Stimulated activated CD8-positive, alpha-beta memory T cell treated with anti-CD3 and anti-CD28 coated beads, Interleukin-4, amount 100 ng/mL, for 48 hours (primary cell): ENCODE measurements around the gene MAL.
A peak's percentile ranks its signal among the peaks of the same experiment; 100 is the strongest.

ENCODE experiments used
- DNase-seq: peaks from one replicate; pipeline ENCODE4 v3.0.0-alpha.2; 2020

MAL gene

DNA sequence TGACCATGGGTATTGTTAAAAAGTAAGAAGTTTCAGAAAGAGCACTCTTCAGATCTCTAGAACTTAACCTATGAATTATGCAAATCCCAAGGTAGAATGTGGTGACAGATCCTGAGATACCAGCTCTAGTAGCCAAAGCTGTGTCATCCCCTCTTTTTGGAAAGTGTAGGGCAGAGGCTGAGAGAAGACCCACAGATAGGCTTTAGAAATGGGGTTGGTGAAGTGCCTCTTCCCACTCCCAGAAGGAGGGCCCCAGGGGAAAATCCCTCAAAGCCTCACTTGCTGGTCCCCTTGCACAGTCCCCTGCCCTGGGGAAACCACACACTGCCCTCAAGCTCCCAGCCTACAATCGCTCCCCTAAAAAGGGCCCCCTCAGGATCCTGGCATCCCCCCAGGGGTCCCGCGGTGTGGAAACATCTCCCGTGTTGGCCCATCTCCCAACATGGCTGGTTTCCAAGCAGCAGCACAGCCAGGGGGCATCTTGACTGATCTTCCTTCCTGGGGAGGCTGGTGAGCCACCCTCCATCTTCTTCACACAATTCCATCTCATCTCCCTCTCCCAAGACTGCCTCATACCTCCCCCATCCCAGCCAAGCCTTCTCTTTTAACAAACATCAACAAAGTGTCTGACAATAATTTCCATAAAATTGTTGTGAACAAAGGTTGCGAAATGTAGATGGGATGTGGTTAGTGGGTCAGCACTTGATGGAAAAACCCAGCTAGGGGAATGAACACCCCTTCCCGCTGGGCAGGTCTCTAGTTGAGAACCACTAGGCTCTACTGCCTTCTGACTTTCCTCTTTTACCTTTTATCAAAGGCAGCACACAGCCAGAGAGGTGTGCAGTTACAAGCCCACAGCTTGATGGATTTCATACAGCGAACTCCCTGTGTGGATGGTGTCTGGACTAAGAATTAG lies 25.1 kb downstream of the MAL start:
- no peak for DNase-seq

DNA sequence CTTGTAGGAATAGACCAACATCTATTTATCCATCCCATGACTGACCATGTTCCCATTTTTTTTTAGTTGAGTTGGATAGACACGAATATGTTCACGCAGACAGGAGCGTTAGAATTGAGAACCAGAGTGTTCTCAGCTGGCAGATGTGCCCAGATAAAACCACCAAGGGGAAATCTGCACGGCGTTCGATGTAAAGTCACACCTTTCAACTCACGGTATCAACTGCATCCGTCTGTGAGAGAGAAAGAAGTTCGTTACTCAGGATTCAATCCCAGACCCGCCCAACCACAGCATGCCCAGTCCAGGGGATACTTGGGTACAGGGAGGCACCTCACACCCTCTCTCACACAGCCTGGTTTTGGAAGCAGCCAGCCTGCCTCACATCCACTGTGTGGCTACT lies 26.1 kb downstream of the MAL start:
- no peak for DNase-seq

DNA sequence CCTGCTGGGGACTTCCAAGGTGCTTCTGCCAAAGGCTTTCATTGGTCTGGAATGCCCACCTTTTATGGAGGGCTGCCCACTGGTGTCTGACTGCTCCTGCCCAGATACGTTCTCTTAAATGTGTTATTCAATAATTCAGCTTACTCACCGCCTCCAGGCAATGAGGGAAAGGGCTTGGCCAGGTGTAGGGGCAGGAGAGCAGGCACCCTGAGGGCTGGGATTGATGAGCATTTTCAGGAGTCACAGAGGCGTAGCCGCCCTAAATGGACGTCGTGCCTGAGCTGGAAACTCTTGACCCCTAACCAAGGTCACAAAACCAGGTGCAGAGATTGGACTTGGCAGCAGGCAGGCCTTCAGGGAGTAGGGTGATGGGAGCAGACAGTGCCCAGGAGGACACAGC lies 26.8 kb downstream of the MAL start:
- no peak for DNase-seq

DNA sequence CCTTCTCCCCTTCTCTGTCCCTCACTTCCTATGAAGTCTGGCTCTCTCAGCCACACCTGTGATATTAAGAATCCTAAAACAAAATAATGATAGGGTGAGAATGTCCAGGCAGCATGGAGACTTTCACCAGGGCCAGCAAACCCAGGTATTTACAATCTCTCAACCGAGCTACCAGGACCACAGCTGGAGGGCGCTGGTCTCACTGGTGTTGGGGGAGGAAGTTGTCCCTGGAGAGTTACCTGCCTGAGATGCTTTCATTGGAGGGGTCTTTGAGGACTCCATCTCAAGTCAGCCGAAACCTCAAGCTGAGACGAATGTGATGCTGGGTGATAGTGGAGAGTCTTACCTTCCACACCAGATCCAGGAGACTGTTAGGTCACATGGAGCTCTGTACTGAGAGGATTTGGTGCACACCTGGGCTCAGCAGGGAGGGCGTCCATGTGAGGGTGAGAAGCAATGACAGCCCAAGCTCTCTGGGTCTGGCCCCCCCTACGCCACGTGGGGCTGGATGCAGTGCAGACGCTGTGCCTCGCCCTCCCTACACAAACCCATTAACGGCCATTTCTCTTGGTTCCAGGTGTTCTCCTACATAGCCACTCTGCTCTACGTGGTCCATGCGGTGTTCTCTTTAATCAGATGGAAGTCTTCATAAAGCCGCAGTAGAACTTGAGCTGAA lies 27.4 kb downstream of the MAL start:
- DNase-seq, result no peak

DNA sequence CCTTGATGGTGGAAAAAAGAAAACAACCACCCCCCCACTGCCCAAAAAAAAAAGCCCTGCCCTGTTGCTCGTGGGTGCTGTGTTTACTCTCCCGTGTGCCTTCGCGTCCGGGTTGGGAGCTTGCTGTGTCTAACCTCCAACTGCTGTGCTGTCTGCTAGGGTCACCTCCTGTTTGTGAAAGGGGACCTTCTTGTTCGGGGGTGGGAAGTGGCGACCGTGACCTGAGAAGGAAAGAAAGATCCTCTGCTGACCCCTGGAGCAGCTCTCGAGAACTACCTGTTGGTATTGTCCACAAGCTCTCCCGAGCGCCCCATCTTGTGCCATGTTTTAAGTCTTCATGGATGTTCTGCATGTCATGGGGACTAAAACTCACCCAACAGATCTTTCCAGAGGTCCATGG lies 28.0 kb downstream of the MAL start:
- DNase-seq, result no peak

DNA sequence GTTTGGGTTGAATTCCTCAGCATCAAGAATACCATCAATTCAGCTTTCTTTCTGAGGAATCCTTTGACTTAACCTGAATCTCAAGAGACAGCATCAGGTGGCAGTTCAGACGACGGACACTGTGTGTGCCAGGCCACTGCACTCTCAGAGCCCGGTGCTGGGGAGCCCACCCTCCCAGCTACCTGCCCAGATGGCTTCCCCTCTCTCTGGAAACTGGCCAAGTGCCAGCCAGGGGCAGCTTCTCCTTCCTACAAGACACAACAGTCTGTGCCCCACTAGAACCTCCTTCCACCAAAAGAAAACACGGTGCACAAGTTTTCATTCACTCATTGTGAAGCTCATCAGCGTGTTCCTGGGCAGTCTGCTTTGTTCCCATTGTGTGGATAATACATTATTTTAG lies 28.5 kb downstream of the MAL start:
- no peak for DNase-seq

DNA sequence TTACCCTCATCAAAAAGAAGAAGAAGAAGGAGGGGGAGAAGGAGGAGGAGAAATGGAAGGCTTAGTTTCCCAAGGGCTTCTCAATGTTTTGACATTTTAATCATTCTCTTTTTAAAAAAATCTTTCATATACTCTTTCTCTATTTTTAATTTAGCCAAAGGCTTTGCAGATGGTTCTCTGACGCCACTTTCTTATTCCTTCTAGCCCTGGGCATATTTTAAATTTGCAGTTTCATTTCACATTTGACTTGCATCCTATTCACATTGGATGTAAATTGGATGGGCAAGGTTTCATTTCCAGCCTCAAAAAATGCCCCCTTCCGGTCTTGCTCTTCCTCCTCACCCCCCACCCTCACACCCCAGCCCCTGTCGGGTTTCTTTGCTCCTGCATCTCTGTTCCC lies 29.8 kb downstream of the MAL start:
- DNase-seq, result no peak

DNA sequence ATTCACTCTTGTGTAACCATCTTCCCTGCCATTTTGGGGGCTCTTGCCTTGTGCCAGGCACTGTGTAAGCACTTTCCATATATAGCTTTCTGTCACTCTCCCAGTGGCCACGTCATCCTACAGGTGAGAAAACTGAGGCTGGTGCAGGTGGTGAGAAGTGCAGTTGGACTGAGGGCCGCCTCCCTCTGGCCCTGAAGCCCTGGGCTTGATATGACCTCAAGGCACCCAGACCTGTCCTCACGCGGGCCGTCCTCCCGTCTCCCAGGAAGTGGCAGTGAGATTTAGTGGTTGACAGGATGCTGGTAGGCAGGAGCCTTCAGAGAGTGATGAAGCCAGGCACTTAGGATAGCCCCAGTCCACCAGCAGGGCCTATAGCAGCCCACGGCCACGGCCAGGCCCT lies 30.5 kb downstream of the MAL start:
- no peak for DNase-seq

DNA sequence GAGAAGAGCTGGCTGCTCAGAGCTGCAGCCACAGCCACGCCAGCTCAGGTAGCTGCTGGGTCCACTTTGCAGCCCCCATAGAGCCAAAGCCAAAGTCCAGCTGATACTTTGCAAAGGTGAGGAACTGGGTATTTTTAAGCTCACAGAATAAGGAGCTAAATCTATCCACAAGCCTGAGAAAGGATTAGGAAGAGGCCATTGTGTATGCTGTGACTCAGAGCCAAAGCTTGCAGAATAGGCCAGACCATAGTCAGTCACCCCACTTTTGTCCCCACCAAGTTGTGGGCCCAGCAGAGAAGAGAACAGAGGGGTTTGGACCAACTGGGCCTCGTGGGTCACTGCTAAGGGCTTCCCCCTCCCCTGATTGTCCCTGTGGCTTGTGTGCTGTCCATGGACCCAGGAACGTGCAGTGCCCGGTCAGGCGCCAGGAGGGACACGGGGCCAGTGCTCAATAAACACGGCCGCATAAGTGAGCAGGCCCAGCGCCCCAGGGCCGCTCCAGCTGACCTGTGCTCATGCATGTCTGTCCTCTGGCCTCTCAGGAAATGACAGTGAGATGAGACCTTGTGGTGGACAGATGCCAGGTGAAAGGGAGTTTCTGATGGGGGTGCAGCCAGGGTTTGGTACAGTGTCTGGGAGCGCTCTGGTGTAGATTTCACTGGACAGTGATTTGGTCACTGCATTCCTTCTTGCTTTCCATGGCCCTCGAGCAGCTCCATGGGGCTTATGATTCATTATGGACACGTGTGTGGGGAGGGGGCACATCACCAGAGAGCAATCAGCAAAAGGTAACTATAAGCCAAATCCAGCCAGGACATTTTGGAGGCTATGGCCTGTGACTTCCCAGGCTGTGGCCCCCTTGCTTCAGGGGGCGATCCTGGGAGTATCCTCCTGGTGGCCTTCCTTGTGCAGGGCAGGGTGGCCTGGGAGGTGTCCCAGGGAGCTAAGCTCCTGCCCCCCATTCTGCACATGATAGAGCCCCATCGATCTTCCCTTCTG lies 31.3 kb downstream of the MAL start:
- DNase-seq, result no peak

DNA sequence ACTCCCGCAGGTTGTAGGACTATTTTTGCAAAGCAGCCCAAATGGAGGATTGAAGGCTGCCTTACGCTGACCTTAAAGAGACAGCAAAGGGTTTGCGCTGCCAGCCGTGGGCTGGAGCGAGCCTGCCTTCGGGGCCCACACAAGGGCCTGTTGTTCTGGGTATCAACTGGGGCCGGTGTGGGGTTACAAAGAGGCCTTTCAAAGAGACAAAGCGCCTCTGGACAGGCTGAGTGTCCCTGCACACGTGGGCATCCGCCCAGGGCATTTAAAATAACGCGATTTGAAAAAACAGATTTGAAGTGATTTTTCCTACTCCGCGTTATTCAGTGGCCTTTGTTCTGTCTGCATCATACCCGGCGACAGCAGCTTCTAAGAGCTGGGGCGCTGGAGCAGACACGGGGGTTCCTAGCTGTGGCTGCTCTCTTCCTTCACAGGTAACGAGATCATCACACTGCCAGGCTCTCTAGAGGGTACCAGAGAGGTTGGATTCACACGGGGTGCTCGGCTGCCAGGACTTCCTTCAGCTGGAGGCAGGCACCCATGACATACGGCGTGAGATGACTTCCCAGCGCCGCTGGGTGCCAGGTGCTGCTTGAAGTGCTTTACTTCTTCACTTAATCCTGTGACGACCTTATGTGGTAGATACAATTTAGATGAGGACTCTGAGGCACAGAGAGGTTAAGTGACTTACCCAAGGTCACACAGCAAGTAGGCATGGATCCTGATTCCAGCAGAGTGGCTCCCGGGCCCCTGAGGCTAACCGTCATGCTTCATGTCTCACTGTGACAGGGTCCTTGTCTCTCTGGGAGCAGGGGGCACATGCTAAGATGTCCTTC lies 32.2 kb downstream of the MAL start:
- peak; percentile 10 for DNase-seq

DNA sequence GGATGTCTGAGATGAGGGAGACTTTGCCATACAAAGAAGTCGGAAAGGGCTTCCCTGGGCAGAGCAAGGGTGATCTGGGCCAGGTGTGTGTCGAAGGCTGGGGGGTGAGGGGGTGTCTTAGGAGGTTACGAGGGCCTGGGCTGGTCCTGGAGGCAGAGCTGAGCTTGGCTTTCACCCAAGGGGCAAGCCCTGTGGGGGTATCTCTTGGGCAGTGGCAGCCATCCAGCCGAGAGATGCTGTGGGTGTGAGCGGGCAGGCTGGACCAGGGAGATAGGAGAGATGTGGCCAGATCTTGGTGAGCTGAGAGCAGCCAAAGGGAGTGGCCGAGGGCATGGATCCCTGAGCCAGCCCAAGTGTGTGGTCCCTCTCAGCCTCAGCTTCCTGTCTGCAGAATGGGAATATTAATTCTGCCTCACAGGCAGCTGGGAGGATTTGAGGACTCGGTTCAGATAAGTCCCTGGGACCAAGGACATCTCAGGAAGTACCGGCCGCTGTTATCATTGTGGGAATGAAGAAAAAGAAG lies 33.0 kb downstream of the MAL start:
- DNase-seq, result peak; percentile 14

DNA sequence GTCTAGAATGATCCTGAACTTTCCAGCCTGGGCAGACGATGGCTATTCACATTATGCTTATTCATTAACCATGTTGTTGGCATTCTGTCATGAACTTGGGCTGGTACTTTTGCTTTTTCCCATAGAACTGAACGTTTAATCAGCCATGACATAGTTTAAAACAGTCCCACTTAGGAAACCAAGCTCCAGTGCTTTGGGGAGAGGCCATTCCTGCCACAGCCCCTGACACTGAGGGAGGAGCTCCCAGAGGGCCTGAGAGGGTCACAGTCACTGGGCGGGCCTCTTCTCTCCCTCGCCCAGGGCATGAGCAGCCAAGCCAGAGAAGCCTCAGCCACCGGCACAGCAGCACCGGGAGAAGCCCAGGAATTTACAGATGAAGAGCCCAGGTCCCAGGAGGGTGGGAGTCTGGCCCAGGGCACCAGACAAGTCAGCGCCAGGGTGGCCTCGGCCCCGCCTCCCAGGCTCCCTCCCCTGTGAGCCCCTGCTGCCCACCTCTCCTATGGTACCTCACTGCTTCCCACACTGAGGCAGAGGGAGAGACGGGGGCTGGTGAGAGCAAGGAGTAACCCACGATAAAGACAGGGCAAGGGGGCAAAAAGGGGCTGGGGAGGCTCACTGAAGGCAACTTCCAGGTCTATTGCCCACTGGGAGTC lies 33.6 kb downstream of the MAL start:
- DNase-seq, result peak; percentile 18

DNA sequence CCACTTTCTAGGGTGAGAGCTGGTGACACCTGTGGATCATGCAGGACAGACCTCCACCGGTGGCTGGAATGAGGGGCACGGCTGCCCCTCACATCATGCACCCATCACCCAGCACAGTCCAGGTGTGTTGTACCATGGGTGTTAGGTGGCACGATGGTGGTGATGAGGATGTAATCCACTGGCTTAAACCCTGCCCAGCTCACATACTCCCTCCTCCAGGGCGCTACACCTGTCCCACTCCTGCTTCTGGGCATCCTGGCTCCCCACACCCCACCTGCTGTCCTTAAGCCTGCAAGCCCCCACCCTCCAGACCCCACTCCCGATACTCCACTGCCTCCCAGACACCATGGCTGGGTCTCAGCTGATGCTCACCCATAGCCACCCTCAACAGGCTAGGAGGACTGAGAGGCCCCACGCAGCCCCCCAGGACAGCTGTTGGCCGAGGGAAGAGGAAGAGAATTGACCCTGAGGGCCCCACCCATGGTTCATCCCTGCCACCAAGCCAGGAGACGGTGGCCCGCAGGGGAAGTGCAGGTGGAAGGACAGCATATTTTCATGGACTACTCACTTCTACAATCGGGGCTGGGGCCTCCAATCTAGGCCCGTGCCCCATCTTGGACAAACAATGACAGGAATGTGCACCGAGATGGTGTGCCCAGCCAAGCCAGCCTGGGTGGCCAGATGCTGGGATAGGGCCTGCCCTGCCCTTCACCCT lies 34.3 kb downstream of the MAL start:
- DNase-seq, result peak; percentile 10

DNA sequence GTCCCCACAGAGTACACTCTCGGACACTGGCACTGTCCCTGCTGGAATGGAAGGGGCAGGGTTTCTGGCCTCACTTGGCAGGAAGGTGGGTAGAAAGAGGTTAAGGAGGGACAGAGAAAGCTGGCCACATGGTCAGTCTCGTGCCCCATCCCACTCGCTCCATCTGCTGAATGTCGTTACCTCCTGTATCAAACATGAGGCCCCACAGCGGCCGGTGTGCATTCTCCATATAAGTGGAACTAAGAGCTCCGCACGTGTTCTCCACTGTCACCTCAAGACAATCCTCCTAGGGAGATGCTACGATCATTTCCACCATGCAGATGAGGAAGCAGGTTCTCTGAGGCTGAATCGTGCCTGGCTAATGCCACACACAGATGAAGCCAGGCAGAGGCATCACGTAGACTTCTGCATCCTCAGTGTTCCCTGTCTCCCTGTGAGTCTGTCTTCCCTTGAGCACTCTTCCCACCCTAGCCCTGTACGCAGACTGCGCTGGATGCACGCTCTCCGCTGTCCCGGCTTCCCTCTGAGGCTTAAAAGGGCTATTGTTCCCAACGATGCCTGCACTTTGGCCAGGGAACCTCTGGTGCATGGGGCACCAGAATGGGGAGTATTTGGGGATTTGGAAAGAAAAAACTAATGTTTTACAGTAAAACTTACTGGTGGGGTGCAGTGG lies 35.1 kb downstream of the MAL start:
- DNase-seq, result peak; percentile 16

DNA sequence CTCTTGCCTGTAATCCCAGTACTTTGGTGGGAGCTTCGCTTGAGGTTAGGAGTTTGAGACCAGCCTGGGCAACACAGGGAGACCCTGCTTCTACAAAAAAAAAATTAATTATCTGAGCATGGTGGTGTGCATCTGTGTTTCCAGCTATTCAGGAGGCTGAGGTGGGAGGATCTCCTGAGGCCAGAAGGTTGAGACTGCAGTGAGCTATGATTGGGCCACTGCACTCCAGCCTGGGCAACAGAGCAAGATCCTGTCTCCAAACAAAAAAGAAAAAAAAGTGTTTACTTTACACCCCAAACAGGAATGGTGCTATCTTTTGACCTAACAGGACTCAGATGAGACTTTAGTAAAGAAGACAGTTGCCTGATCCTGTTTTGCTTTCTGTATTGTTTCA lies 35.6 kb downstream of the MAL start:
- DNase-seq, result no peak

DNA sequence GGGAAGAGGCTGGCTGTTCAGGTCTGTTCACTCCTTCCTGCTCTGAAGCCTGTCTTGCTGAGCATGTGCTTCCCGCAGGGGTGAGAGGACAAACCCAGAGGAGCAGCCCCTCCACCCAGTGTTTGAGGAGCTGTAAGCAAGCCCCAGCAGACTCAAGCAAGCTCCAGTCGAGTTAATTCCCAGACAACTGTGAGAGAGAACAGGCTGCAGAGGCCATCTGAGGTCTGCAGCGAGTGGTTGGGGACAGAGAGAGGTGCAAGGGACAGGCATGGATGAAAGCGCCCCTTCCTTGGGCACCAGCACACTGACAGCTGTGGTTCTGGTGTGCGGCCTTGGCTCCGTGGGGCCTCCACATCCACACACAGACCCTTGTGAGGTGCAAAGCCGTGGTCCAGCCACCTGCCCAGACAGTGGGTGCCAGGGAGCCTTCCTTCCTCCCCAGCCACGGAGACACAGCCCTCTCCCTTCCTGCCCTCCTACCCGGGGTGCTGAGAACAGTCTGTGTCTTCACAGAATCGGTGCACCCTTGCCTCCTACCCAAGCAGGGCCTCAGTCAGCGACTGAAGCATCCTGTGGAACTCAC lies 36.2 kb downstream of the MAL start:
- peak; percentile 31 for DNase-seq

DNA sequence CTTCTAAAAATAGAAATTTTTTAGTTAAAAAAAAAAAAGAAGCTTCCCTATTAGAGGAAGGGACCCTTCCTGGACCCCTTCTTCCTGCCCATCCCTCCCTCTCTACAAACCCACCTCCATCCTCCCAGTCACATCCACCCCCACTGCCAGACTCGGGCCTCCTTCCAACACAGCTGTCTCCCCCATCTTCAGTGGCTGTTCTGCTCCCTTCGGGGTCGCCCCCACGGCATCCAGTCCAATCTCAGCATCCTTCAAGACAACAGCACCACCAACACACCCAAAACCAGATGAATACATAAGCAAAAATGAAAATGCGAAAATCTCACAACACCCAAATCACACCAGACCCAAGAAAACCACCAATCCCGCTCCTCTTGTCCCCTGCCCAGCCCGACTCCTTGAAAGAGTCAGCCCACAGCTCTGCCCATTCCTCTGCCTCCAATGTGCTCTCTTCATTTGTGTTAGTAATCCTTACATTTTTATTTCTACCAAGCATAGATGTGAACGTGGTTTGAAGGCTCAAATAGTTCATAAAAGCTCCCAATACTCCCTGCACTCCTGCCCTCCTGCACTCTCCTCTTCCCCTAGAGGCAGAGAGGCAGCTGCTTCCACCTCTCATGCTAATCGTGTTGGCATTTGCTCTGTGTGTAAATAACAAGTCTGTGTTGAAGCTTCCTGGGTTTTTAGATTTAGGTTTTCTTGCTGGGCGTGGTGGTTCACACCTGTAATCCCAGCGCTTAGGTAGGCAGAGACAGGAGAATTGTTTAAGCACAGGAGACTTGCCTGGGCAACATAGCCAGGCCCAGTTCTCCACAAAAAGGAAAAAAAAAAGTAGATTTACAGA lies 37.0 kb downstream of the MAL start:
- DNase-seq, result peak; percentile 21

DNA sequence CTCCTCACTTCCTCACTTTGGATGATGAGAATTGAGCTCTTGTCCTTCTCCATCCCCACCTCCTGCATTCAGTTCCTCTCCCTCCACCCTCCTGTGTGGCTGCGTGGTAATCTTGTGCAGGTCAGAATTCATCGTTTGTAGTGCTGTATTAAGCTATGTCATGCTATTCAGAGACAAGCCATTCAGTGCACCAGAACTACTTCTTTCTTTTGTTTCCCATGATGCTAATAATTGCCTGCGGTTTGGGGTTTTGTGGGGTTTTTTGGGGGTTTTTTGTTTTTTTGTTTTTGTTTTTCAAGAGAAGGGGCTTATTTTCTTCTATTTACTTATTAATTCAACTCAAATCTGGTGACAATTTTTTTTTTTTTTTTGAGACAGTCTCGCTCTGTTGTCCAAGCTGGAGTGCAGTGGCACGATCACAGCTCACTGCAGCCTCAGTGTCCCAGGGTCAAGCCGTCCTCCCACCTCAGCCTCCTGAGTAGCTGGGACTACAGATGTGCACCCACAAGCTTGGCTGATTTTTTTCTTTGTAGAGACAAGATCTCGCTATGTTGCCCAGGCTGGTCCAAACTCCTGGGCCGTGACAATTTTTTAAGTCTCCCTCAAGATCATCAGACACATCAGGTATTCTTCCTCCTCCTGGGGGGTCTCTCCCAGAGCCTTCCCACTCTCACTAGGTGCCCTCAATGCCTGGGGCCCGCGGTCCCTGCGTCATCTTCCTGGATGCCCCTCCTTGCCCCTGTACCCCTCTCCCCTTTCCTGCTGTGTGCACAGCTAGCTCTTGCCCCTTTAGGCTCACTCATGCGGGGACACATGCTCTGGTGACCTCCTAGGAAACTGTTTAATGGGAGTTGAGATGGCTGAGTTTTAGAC lies 37.8 kb downstream of the MAL start:
- DNase-seq, result peak; percentile 19
